GM12878 (cell line): ENCODE results near the gene ANKAR. TPM values are rescaled to one million over a fixed set of nuclear protein-coding genes. Genes with fewer than 3 reads are reported as not detected.
A peak's percentile ranks its signal among the peaks of the same experiment; 100 is the strongest.

ENCODE experiments used
- ATF7 ChIP-seq: fragments of 450-650 bp; IDR thresholded peaks from 2 replicates; pipeline ENCODE4 v1.6.1; 2016; ENCODE audit warnings: low read depth, mild to moderate bottlenecking
- BACH1 ChIP-seq: fragments of 450-650 bp; IDR thresholded peaks from 2 replicates; pipeline ENCODE4 v1.6.1; 2017; ENCODE audit warnings: mild to moderate bottlenecking, borderline replicate concordance
- BCLAF1 ChIP-seq: fragments of 450-650 bp; IDR thresholded peaks from 2 replicates; pipeline ENCODE4 v1.6.1; 2017; ENCODE audit warnings: antibody characterized with exemption, mild to moderate bottlenecking, moderate library complexity
- CREB1 ChIP-seq: IDR thresholded peaks from 2 replicates; pipeline ENCODE4 v1.6.1; 2012; ENCODE audit warnings: low read depth, mild to moderate bottlenecking, inconsistent platforms
- IRF3 ChIP-seq: fragments of 450-650 bp; IDR thresholded peaks from 2 replicates; pipeline ENCODE4 v1.6.1; 2014; ENCODE audit warnings: mild to moderate bottlenecking
- IRF4 ChIP-seq: IDR thresholded peaks from 2 replicates; pipeline ENCODE4 v1.6.1; 2011; ENCODE audit warnings: low read depth, low read length
- KDM1A ChIP-seq: fragments of 200-600 bp; sonication (generic); IDR thresholded peaks from 2 replicates; pipeline ENCODE4 v1.6.1; 2016; ENCODE audit warnings: borderline replicate concordance
- LARP7 ChIP-seq: fragments of 450-650 bp; IDR thresholded peaks from 2 replicates; pipeline ENCODE4 v1.6.1; 2017; ENCODE audit warnings: mild to moderate bottlenecking
- MAX ChIP-seq: IDR thresholded peaks from 2 replicates; pipeline ENCODE4 v1.6.1; 2012; ENCODE audit warnings: low read depth, low read length, improper control_type of control experiment
- PAX8 ChIP-seq: fragments of 450-650 bp; IDR thresholded peaks from 2 replicates; pipeline ENCODE4 v1.6.1; 2017; ENCODE audit warnings: mild to moderate bottlenecking, moderate library complexity
- POLR2AphosphoS5 ChIP-seq: IDR thresholded peaks from 2 replicates; pipeline ENCODE4 v1.6.1; 2011; ENCODE audit warnings: mild to moderate bottlenecking, low read length, inconsistent platforms
- RB1 ChIP-seq: fragments of 450-650 bp; formaldehyde crosslinking; IDR thresholded peaks from 2 replicates; pipeline ENCODE4 v1.6.1; 2017; ENCODE audit warnings: mild to moderate bottlenecking, borderline replicate concordance
- RELB ChIP-seq: fragments of 450-650 bp; IDR thresholded peaks from 2 replicates; pipeline ENCODE4 v1.6.1; 2017; ENCODE audit warnings: low read depth, mild to moderate bottlenecking, moderate library complexity
- SIN3A ChIP-seq: IDR thresholded peaks from 2 replicates; pipeline ENCODE4 v1.6.1; 2012; ENCODE audit warnings: low read depth, low read length, improper control_type of control experiment
- SIX5 ChIP-seq: IDR thresholded peaks from 2 replicates; pipeline ENCODE4 v1.6.1; 2011; ENCODE audit warnings: mild to moderate bottlenecking, low read depth, low read length, moderate library complexity; ENCODE audit not compliant: severe bottlenecking
- SKIL ChIP-seq: fragments of 450-650 bp; IDR thresholded peaks from 2 replicates; pipeline ENCODE4 v1.6.1; 2017; ENCODE audit warnings: mild to moderate bottlenecking, low read depth, inconsistent platforms; ENCODE audit not compliant: poor library complexity, severe bottlenecking
- USF1 ChIP-seq: IDR thresholded peaks from 2 replicates; pipeline ENCODE4 v1.6.1; 2011; ENCODE audit warnings: borderline replicate concordance, low read depth, mild to moderate bottlenecking, moderate library complexity, mixed read lengths, low read length; ENCODE audit not compliant: insufficient read depth; ENCODE audit errors: extremely low read length
- ZBTB33 ChIP-seq: fragments of 450-650 bp; IDR thresholded peaks from 2 replicates; pipeline ENCODE4 v1.6.1; 2017; ENCODE audit warnings: mild to moderate bottlenecking
- polyA plus RNA-seq, 11 experiments: library from polyadenylated mRNA; depleted of rRNA in 4 of 11; unstranded in 6 of 11; stranded (reverse) in 5 of 11; fragments of >200 nt; fragmentation: Nextera tagmentation in 4 of 11; fragmentation: Illumina TruSeq in 1 of 11; extraction: Ambion mirVana in 4 of 11; extraction: Trizol in 1 of 11; gene quantifications; 1 replicate in 1 of 11; 2 replicates in 10 of 11; pipeline versions ENCODE4 v1.2.1 to v1.2.3, GENCODE V29; 2011 to 2016; ENCODE audit warnings: inconsistent platforms in 2 of 11, missing spikeins in 2 of 11, low read depth in 1 of 11
- total RNA-seq, 4 experiments: library from RNA; depleted of rRNA in 3 of 4; stranded (reverse); fragments of >200 nt in 3 of 4; fragmentation: Illumina TruSeq in 1 of 4; extraction: Trizol in 1 of 4; gene quantifications; 2 replicates each; pipeline versions ENCODE4 v1.2.1 to v1.2.3, GENCODE V29; 2013 to 2021

ANKAR gene
- total and polyA plus RNA-seq, 10 of the 15 experiments (the other 5 are each of a cell fraction or from before 2014, with no cell fraction given): 1.3 to 4.2 (median 2.7) TPM

GRCh38 chr2:189674374-189675112 is at the start of gene ANKAR (continued):
- no peak for TF ChIP-seq USF1
- TF ChIP-seq IRF3: 0 out of 2 replicates have a peak, but pooled peaks have one; percentile 49
- no peak for TF ChIP-seq RELB
- peak; percentile 76 for TF ChIP-seq MAX
- TF ChIP-seq CREB1: peak; percentile 24; the same call in 1 of the 2 replicates
- no peak for TF ChIP-seq SKIL
- TF ChIP-seq RB1: peak; percentile 82; the same call in 1 of the 2 replicates
- peak; percentile 98 for TF ChIP-seq ZBTB33
- TF ChIP-seq SIN3A: no peak
- no peak for TF ChIP-seq IRF4
- no peak for TF ChIP-seq BCLAF1
- peak; percentile 92 for TF ChIP-seq LARP7
- no peak for TF ChIP-seq PAX8
- no peak for TF ChIP-seq ATF7
- TF ChIP-seq SIX5: no peak
- no peak for TF ChIP-seq KDM1A
- TF ChIP-seq POLR2AphosphoS5: peak; percentile 73; the same call in 1 of the 2 replicates
- TF ChIP-seq BACH1: peak; percentile 80
